Mammary epithelial cell (primary cell): ENCODE data around the gene NRG2.

Experiments used
- CTCF ChIP-seq, 2 donors: IDR thresholded peaks in 1 of 2; conservative IDR thresholded peaks in 1 of 2; 2 replicates each; pipeline ENCODE4 v1.5.1; 2011 to 2012; ENCODE audit warnings: inconsistent platforms in 2 of 2, low read length in 2 of 2, mild to moderate bottlenecking in 2 of 2, control low read depth in 1 of 2, low read depth in 1 of 2; ENCODE audit not compliant: insufficient read depth in 1 of 2; ENCODE audit errors: extremely low read depth in 1 of 2
- EZH2 ChIP-seq: IDR thresholded peaks from 2 replicates; pipeline ENCODE4 v1.6.1; 2012; ENCODE audit warnings: low read length, inconsistent platforms, borderline replicate concordance

DNA sequence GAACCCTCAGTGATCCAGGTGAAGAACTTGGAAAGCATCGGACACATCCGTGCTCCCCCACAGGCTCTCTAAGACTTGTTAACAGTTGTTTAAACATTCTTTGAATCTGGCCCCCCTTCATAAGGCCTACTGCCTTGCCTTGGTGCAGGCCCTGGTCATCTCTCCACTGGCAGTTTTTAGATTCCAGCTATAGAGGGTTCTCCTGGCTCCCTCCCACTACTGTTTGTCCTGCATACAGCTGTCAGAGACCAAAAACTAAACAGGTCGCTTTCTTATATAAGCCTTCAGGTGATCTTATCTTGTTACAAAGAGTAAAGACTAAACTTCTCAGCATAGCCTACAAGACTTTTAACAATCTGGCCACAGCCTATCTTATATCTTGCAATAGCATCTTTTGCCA, 32.3 kb downstream of the NRG2 start:
- TF ChIP-seq EZH2 (no peak), CTCF (conservative IDR thresholded peaks at IDR 0.05 in 1 of 2, IDR thresholded peaks at IDR 0.05 in 1 of 2; ENCODE audit: extremely low read depth in 1 of 2, insufficient read depth in 1 of 2, low read depth in 1 of 2, low read length in 2 of 2) (no peak)
